ENCODE data around the gene MAST4.

The MAST4 gene

GRCh38 chr5:66877843-66878242 is 281.6 kb downstream of the MAST4 start:
- no peak overlapping the region for H3K4me3 ChIP-seq (ENCODE audit: low read depth, low read length)
- in situ Hi-C loops (cut with HindIII; ENCODE audit: low pct_ligation_motif_present, low sequenced_read_pairs), result no loop called here
- no peak overlapping the region for H3K27ac ChIP-seq
- no peak for TF ChIP-seq CTCF (IDR thresholded peaks at IDR 0.05; ENCODE audit: low read depth, low read length, missing control alignments)
- peak; percentile 36 for DNase-seq
- no peaks in the 10 kb centered on the region for H3K27me3 ChIP-seq (replicated peaks)
- no peaks in the 10 kb centered on the region for H3K36me3 ChIP-seq (replicated peaks)

- Histone ChIP-seq H3K27me3 (replicated peaks) (no peaks in the 10 kb centered on the region), H3K27ac (no peak overlapping the region), H3K4me3 (ENCODE audit: low read depth, low read length) (no peak overlapping the region), H3K36me3 (replicated peaks) (no peaks in the 10 kb centered on the region)
- no peak for DNase-seq
- in situ Hi-C loops (cut with HindIII; ENCODE audit: low pct_ligation_motif_present, low sequenced_read_pairs), result no loop called here
- no peak for TF ChIP-seq CTCF (IDR thresholded peaks at IDR 0.05; ENCODE audit: low read depth, low read length, missing control alignments)
Measured at GRCh38 chr5:66880401-66880800, 284.2 kb downstream of the MAST4 start.

DNA sequence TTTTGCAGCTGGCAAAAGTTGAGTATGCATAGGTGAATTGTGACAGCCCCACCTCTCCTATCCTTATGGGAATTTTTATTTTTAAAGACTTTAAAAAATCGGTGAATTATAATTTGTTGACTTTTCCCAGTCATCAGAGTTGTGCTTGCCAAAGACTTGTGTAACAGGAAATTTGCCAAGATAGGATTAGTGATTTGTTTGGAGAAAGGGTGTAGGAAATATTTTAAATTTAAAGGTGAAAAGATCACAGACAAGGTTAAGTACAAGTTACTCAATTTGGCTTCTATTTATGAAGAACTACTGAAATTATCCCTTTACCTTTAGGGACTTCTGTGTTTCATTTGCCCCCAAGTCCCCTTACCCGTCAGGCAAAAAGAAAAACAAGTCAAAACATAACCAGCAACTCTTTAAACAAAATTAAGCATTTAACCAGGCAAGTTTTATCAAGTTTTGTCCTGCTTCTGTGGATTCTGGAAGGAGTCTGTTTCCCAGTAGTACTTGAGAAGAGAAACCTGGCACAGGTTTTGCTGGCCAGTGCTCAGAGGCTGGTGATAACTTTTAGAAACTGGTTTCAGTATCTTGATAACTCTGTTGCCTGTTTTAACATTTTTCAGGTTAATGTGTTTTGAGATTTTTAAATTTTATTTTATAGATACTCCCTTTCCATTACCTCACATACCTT is 285.4 kb downstream of the MAST4 start:
- Histone ChIP-seq H3K4me3 (ENCODE audit: low read depth, low read length) (no peak overlapping the region), H3K27ac (no peak overlapping the region), H3K36me3 (replicated peaks) (no peaks in the 10 kb centered on the region), H3K27me3 (replicated peaks) (no peaks in the 10 kb centered on the region)
- in situ Hi-C loops (cut with HindIII; ENCODE audit: low pct_ligation_motif_present, low sequenced_read_pairs), result no loop called here
- no peak for TF ChIP-seq CTCF (IDR thresholded peaks at IDR 0.05; ENCODE audit: low read depth, low read length, missing control alignments)
- no peak for DNase-seq

GRCh38 chr5:66882606-66883227 is 286.5 kb downstream of the MAST4 start:
- Histone ChIP-seq H3K4me3 (ENCODE audit: low read depth, low read length) (no peak overlapping the region), H3K36me3 (replicated peaks) (no peaks in the 10 kb centered on the region), H3K27ac (no peak overlapping the region), H3K27me3 (replicated peaks) (no peaks in the 10 kb centered on the region)
- DNase-seq, result peak; percentile 63
- no peak for TF ChIP-seq CTCF (IDR thresholded peaks at IDR 0.05; ENCODE audit: low read depth, low read length, missing control alignments)
- in situ Hi-C loops (cut with HindIII; ENCODE audit: low pct_ligation_motif_present, low sequenced_read_pairs), result no loop called here

GRCh38 chr5:66884564-66885243 is 288.5 kb downstream of the MAST4 start:
- Histone ChIP-seq H3K36me3 (replicated peaks) (no peaks in the 10 kb centered on the region), H3K4me3 (ENCODE audit: low read depth, low read length) (no peak overlapping the region), H3K27ac (no peak overlapping the region), H3K27me3 (replicated peaks) (no peaks in the 10 kb centered on the region)
- in situ Hi-C loops (cut with HindIII; ENCODE audit: low pct_ligation_motif_present, low sequenced_read_pairs), result no loop called here
- DNase-seq, result no peak
- no peak for TF ChIP-seq CTCF (IDR thresholded peaks at IDR 0.05; ENCODE audit: low read depth, low read length, missing control alignments)

Measured in brain microvascular endothelial cell (primary cell).